ENCODE results near the gene RNF17.

GRCh38 chr13:24784319-24784718 lies 20.4 kb downstream of the RNF17 start:
- TF ChIP-seq SALL2 (tag by site-specific recombination; IDR thresholded peaks at IDR 0.05; ENCODE audit: borderline replicate concordance) (no peak), ZNF24 (tag by site-specific recombination; IDR thresholded peaks at IDR 0.05) (no peak)
